ENCODE results near the gene STX10. TPM values are rescaled to one million over a fixed set of nuclear protein-coding genes. Genes with fewer than 3 reads are reported as not detected.

The STX10 gene
- total RNA-seq, 2 experiments from 2014 or later: 66.8 to 72.4 TPM

DNA sequence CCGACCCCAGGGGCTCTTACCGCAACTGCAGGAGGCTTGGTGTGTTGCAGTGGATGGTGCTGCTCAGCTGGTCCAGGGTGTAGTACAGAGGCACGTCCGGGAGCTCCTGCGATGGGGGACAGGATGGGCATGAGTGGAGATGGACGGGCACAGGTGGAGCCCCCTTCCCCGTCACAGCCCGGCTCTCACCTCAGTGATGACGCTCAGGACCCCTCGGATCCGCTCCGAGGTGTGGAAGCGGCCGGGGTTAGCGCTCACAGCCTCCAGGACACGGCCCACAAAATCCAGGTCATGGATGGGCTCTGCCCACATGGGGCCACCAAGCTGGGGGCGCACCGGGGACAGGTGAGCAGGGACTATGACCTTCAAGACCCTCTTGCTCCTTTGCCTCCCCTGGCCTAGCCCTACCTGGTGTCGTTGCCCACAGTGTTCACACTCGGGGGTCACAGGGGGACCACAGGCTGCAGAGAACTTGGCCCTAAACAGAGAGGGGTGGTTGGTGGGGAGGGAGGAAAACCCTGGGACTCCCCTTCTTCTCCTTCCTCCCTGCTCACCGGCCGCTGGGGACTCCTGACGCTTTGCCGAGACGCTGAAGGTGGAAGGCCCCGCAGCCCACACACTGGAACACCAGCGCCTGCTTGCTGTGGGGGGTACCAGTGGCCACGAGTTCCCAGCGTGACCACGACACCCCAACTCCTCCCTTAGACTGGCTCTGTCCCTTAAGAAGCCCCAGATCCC lies 40.6 kb downstream of the STX10 start:
- peaks cover 9% of the 10 kb centered on the region for H3K4me1 Mint-ChIP-seq (ENCODE audit: low read depth)
- ChIA-PET POLR2A (interaction anchor here (1.7 kb wide), 1 partner anchor 43 kb away, joined by 4 read pairs; no protein-coding TSS in a partner anchor), CTCF (interaction anchor here (2.0 kb wide), 1 partner anchor 144 kb away, joined by 6 read pairs; no protein-coding TSS in a partner anchor)
- no peaks in the 10 kb centered on the region for H3K27me3 Mint-ChIP-seq
- no peak for ATAC-seq
- H3K27ac Mint-ChIP-seq: no peak overlapping the region
- no peak for DNase-seq
- TF ChIP-seq, protein P1, sequence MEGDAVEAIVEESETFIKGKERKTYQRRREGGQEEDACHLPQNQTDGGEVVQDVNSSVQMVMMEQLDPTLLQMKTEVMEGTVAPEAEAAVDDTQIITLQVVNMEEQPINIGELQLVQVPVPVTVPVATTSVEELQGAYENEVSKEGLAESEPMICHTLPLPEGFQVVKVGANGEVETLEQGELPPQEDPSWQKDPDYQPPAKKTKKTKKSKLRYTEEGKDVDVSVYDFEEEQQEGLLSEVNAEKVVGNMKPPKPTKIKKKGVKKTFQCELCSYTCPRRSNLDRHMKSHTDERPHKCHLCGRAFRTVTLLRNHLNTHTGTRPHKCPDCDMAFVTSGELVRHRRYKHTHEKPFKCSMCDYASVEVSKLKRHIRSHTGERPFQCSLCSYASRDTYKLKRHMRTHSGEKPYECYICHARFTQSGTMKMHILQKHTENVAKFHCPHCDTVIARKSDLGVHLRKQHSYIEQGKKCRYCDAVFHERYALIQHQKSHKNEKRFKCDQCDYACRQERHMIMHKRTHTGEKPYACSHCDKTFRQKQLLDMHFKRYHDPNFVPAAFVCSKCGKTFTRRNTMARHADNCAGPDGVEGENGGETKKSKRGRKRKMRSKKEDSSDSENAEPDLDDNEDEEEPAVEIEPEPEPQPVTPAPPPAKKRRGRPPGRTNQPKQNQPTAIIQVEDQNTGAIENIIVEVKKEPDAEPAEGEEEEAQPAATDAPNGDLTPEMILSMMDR (IDR thresholded peaks at IDR 0.05): no peak
- no peaks in the 10 kb centered on the region for H3K9me3 Mint-ChIP-seq
- H3K36me3 Mint-ChIP-seq (ENCODE audit: low read depth): peaks cover 22% of the 10 kb centered on the region
- no peak overlapping the region for H3K4me3 Mint-ChIP-seq
- intact Hi-C loops (cut with micrococcal nuclease): no loop called here

DNA sequence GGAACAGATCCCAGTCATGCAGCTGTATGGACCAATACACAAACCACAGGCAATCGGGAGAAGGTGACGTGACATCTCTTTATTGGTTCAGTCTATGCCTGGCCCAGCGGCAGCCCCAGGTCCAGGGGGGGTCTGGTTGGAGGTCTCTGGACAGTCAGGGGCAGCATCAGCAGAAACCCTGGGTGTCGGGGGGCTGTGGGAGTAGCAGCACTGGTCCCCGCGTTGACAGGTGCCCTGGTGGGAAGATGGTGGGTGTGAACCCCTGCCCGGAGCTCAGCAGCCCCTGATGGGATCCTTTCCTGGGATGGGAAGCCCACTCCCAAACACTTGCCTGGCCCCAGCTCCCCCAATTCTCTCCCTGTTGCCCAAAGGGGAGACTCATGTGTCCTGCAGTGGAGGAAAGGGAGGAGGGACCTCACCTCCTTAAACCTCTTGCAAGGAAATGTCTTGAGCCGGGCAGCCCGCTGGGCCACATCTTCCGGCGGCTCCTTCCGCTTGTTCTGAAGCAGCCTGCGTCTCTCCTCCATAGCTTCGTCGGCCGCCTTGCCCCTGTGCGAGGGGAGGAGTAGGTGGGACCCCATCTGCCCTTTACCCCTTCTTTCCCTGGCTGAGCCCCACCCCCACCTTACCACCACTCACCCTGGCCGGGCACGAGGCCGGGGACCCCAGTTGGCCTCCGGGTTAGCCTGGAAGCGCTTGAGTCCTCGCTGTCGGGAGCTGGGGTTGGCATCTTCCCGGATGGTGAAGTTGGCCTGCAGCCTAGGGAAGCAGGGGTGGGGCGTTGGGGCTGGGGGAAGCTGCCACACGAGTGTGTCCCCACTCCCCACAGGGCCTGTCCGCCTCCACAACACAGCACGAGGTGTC lies 45.1 kb downstream of the STX10 start:
- CTCF ChIA-PET: interaction anchor here (1.0 to 3.6 kb wide), 14 partner anchors 10 to 140 kb away, joined by 3 to 39 read pairs (median 4); partner anchors contain the start of genes IER2, NACC1, STX10 and TRMT1
- DNase-seq: peak; percentile 52
- Mint-ChIP-seq H3K9me3 (no peaks in the 10 kb centered on the region), H3K27ac (peak overlapping the region; percentile 86), H3K4me1 (ENCODE audit: low read depth) (peaks cover 21% of the 10 kb centered on the region), H3K27me3 (no peaks in the 10 kb centered on the region), H3K4me3 (peak overlapping the region; percentile 80), H3K36me3 (ENCODE audit: low read depth) (peaks cover 17% of the 10 kb centered on the region)
- TF ChIP-seq, protein P1 (IDR thresholded peaks at IDR 0.05): peak; percentile 46
- intact Hi-C loops (cut with micrococcal nuclease): no loop called here
- POLR2A ChIA-PET: interaction anchor here (1.0 to 4.6 kb wide), 4 partner anchors 10 to 140 kb away, joined by 6 to 46 read pairs (median 10); partner anchors contain the start of genes NACC1 and TRMT1
- ATAC-seq: peak; percentile 27

DNA sequence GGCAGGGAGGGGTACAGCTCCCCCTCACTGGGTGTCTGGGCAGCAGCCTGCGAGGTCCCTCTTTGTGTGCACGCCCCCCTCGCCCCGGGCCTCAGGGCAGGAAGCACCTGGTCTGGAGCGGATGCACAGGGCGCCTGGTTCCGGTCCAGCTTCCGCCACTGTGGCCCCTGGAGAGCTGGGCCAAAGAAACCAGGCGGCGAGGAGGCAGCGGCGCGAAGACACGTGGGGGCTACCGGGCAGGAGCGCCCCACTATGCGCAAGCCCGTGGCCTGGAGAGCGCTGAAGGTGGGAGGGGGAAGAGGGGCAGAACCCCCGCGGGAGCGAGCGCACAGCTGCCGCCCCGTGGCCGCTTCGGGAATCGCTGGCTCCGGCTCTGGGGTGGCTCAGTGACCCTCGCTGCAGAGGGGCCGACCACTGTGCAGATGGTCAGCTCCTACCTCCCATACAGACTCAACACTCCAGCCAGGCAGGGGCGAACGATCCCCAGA lies 45.8 kb downstream of the STX10 start:
- peak overlapping the region; percentile 86 for H3K27ac Mint-ChIP-seq
- CTCF ChIA-PET: interaction anchor here (0.9 to 3.6 kb wide), 17 partner anchors 10 to 159 kb away, joined by 3 to 39 read pairs (median 3); partner anchors contain the start of genes IER2, NACC1, STX10 and TRMT1

DNA sequence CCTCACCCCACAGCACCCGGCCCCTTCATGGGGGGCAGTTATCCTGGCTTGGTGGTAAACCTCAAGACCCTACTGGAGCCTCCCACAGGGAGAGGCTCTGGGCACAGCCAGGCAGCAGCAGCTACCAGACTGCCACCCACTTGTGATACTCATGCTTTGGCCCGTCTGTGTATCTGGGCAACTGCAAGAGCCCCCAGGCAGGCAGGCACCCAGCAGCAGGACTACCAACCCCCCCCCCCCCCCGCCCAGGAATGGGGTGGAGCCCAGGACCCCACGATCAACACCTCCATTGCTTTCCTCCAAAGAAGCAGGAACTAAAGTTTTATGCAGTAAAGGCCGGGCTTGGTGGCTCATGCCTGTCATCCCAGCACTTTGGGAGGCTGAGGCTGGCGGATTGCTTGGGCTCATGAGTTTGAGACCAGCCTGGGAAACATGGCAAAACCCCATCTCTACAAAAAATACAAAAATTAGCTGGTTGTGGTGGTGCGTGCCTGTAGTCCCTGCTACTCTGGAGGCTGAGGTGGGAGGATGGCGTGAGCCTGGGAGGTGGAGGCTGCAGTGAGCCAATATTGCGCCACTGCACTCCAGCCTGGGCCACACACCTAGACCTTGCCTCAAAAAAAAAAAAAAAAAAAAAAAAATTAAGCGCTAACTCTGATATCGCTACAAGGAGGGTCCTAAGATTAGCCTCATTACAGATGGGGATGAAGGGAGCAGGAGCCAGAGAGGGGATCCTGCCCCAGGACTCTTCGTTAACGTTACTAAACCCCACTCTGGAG lies 46.4 kb downstream of the STX10 start:
- POLR2A ChIA-PET: interaction anchor here (0.9 to 4.6 kb wide), 5 partner anchors 12 to 138 kb away, joined by 3 to 46 read pairs (median 8); partner anchors contain the start of genes NACC1 and TRMT1
- Mint-ChIP-seq H3K36me3 (ENCODE audit: low read depth) (peaks cover 15% of the 10 kb centered on the region), H3K4me1 (ENCODE audit: low read depth) (peaks cover 31% of the 10 kb centered on the region), H3K9me3 (no peaks in the 10 kb centered on the region), H3K27me3 (peaks cover 3% of the 10 kb centered on the region), H3K4me3 (peak overlapping the region; percentile 80), H3K27ac (peak overlapping the region; percentile 86)
- intact Hi-C loops (cut with micrococcal nuclease): no loop called here
- ATAC-seq (no peak), DNase-seq (no peak)
- TF ChIP-seq, protein P1 (IDR thresholded peaks at IDR 0.05): no peak
- CTCF ChIA-PET: interaction anchor here (0.9 to 3.6 kb wide), 15 partner anchors 9 to 159 kb away, joined by 3 to 39 read pairs (median 3); partner anchors contain the start of genes IER2, NACC1, STX10 and TRMT1

More for the DNA sequence above, 45.8 kb downstream of the STX10 start:
- TF ChIP-seq, protein P1 (IDR thresholded peaks at IDR 0.05): peak; percentile 98
- Mint-ChIP-seq H3K4me1 (ENCODE audit: low read depth) (peaks cover 28% of the 10 kb centered on the region), H3K36me3 (ENCODE audit: low read depth) (peaks cover 15% of the 10 kb centered on the region), H3K27me3 (no peaks in the 10 kb centered on the region), H3K9me3 (no peaks in the 10 kb centered on the region), H3K4me3 (peak overlapping the region; percentile 80)
- ATAC-seq (peak; percentile 63), DNase-seq (peak; percentile 74)
- intact Hi-C loops (cut with micrococcal nuclease): no loop called here
- POLR2A ChIA-PET: interaction anchor here (0.9 to 4.6 kb wide), 5 partner anchors 11 to 139 kb away, joined by 3 to 46 read pairs (median 8); partner anchors contain the start of genes NACC1 and TRMT1

All from activated CD8-positive, alpha-beta T cell treated with anti-CD3 and anti-CD28 coated beads for 36 hours (primary cell).